ENCODE results near the gene FBXO39.

The FBXO39 gene

GRCh38 chr17:6753546-6753945 is 22.5 kb upstream of the FBXO39 start:
- no peak overlapping the region for H2AFZ ChIP-seq (ENCODE audit: low read length)
- no peak overlapping the region for H3K9ac ChIP-seq (ENCODE audit: low read depth, low read length, poor library complexity, severe bottlenecking)
- no peak overlapping the region for H3K4me2 ChIP-seq (ENCODE audit: low read depth, low read length, poor library complexity, severe bottlenecking)
- no peaks in the 10 kb centered on the region for H3K36me3 ChIP-seq (ENCODE audit: insufficient read depth, low read length)
- no peaks in the 10 kb centered on the region for H3K79me2 ChIP-seq (ENCODE audit: insufficient read depth, low read length)
- H4K20me1 ChIP-seq (ENCODE audit: insufficient read depth, low read length, poor library complexity, severe bottlenecking), result no peaks in the 10 kb centered on the region
- no peaks in the 10 kb centered on the region for H3K9me2 ChIP-seq (replicated peaks; ENCODE audit: low read depth, low read length)
- no peak overlapping the region for H3K4me3 ChIP-seq (ENCODE audit: low read length, poor library complexity, severe bottlenecking)
- H3K9me3 ChIP-seq (ENCODE audit: insufficient read depth, low read depth, low read length), result no peaks in the 10 kb centered on the region
- no peaks in the 10 kb centered on the region for H3K27me3 ChIP-seq (ENCODE audit: insufficient read depth, low read length, poor library complexity, severe bottlenecking)
- no peaks in the 10 kb centered on the region for H3K4me1 ChIP-seq (ENCODE audit: insufficient read depth, low read length, poor library complexity, severe bottlenecking)
- TF ChIP-seq CTCF (conservative IDR thresholded peaks at IDR 0.05; ENCODE audit: low read length) (no peak), EZH2phosphoT487 (IDR thresholded peaks at IDR 0.05; ENCODE audit: borderline replicate concordance) (no peak)
- no peaks in the 10 kb centered on the region for H3F3A ChIP-seq (ENCODE audit: low read depth)

- Histone ChIP-seq H3K9ac (ENCODE audit: low read depth, low read length, poor library complexity, severe bottlenecking) (no peak overlapping the region), H3K9me3 (ENCODE audit: insufficient read depth, low read depth, low read length) (no peaks in the 10 kb centered on the region), H3K36me3 (ENCODE audit: insufficient read depth, low read length) (no peaks in the 10 kb centered on the region), H3K9me2 (replicated peaks; ENCODE audit: low read depth, low read length) (no peaks in the 10 kb centered on the region), H3K4me1 (ENCODE audit: insufficient read depth, low read length, poor library complexity, severe bottlenecking) (no peaks in the 10 kb centered on the region), H2AFZ (ENCODE audit: low read length) (no peak overlapping the region; the same call in 1 of the 2 replicates), H3K4me2 (ENCODE audit: low read depth, low read length, poor library complexity, severe bottlenecking) (no peak overlapping the region), H3F3A (ENCODE audit: low read depth) (no peaks in the 10 kb centered on the region), H3K4me3 (ENCODE audit: low read length, poor library complexity, severe bottlenecking) (no peak overlapping the region), H3K79me2 (ENCODE audit: insufficient read depth, low read length) (no peaks in the 10 kb centered on the region), H4K20me1 (ENCODE audit: insufficient read depth, low read length, poor library complexity, severe bottlenecking) (no peaks in the 10 kb centered on the region), H3K27me3 (ENCODE audit: insufficient read depth, low read length, poor library complexity, severe bottlenecking) (no peaks in the 10 kb centered on the region)
- no peak for TF ChIP-seq EZH2phosphoT487 (IDR thresholded peaks at IDR 0.05; ENCODE audit: borderline replicate concordance)
- TF ChIP-seq CTCF (conservative IDR thresholded peaks at IDR 0.05; ENCODE audit: low read length), result no peak
Observed at GRCh38 chr17:6755281-6755680, 20.7 kb upstream of the FBXO39 start.

GRCh38 chr17:6755731-6756184 is 20.3 kb upstream of the FBXO39 start, which contains the start of gene XAF1:
XAF1 (plus strand) TSS chr17:6756046; CDS start chr17:6756079, 33 bp downstream.
- Histone ChIP-seq H2AFZ (ENCODE audit: low read length) (peak within 1 kb of the TSS; percentile 55; the same call in 1 of the 2 replicates), H3K4me3 (ENCODE audit: low read length, poor library complexity, severe bottlenecking) (no peak within 1 kb of the TSS)
- no peak for TF ChIP-seq EZH2phosphoT487 (IDR thresholded peaks at IDR 0.05; ENCODE audit: borderline replicate concordance)
- no peak for TF ChIP-seq CTCF (conservative IDR thresholded peaks at IDR 0.05; ENCODE audit: low read length)

More at GRCh38 chr17:6755731-6756184, 20.3 kb upstream of the FBXO39 start, which contains the start of gene XAF1:
- Histone ChIP-seq H3F3A (ENCODE audit: low read depth) (no peaks in the 10 kb centered on the region), H3K9me3 (ENCODE audit: insufficient read depth, low read depth, low read length) (no peaks in the 10 kb centered on the region), H3K36me3 (ENCODE audit: insufficient read depth, low read length) (no peaks in the 10 kb centered on the region), H3K79me2 (ENCODE audit: insufficient read depth, low read length) (no peaks in the 10 kb centered on the region), H4K20me1 (ENCODE audit: insufficient read depth, low read length, poor library complexity, severe bottlenecking) (no peaks in the 10 kb centered on the region), H3K4me1 (ENCODE audit: insufficient read depth, low read length, poor library complexity, severe bottlenecking) (no peaks in the 10 kb centered on the region), H3K9ac (ENCODE audit: low read depth, low read length, poor library complexity, severe bottlenecking) (no peak within 1 kb of the TSS), H3K9me2 (replicated peaks; ENCODE audit: low read depth, low read length) (no peaks in the 10 kb centered on the region), H3K4me2 (ENCODE audit: low read depth, low read length, poor library complexity, severe bottlenecking) (peak within 1 kb of the TSS; percentile 20), H3K27me3 (ENCODE audit: insufficient read depth, low read length, poor library complexity, severe bottlenecking) (no peaks in the 10 kb centered on the region)
